GM04503 (cell line): ENCODE results near the gene CFAP410.

Experiments
- DNase-seq: peaks from one replicate; pipeline ENCODE4 v3.0.0-alpha.2; 2012; ENCODE audit warnings: low read depth

Gene CFAP410

GRCh38 chr21:44298301-44298700, 40.9 kb downstream of the CFAP410 start:
- DNase-seq: no peak

GRCh38 chr21:44297525-44298290, 41.5 kb downstream of the CFAP410 start:
- DNase-seq: peak; percentile 22

DNA sequence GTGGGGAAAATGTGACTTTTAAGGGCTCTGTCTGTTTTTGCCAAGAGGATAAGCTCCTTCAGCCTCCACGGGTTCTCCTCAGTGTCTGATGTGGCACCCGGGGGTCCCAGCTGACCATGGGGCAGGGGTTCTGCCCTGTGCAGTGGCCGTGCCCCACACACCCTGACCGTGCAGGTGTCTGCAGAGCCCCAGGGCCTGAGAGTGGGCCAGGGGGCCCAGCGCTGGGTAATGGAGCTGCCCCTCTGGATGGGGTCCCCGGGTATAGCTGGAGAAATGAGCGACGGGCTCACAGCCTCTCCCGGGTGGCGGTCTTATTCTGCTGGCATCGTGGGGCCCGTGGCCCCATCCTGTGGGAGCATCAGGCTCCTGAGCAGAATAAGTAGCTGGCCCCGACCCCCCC, 42.3 kb downstream of the CFAP410 start:
- DNase-seq: no peak

DNA sequence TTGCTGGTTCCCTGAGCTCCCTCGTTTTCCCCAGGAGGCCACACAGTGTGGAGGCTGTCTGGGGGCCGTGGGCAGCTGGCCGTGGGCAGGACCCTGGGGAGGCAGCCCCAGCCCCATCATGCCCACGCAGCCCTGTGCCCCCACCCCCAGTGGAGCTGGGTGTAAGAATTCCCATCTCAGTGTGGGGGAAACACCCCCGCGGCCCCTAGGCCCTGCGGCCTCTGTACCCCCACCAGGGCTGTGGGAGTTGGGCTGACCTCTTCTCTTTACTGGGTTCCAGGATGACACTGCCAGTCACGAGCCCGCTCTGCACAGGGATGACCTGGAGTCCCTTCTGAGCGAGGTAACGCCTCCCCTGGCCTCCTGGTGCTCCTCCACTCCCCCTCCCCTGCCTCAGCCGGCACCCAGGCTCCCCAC, 43.1 kb downstream of the CFAP410 start:
- no peak for DNase-seq

DNA sequence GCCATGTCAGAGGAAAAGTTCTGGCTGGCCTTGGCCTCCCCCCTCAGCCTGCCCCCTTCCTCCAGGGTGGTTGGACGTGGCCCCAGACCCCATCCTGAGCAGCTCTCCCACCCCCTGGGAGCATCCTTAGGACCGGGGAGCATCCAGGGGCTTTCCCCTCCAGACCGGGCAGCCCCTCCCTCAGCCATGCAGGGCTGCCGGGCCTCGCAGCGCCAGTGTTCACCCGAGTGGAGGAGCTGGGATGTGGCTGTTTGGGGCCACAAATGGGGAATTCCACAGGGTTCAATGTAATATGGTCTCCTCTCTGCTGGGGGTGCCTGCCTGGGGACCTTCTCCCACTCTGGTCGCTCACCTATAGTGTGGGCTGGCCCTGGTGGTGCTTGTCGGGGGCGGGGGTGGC, 43.5 kb downstream of the CFAP410 start:
- no peak for DNase-seq

DNA sequence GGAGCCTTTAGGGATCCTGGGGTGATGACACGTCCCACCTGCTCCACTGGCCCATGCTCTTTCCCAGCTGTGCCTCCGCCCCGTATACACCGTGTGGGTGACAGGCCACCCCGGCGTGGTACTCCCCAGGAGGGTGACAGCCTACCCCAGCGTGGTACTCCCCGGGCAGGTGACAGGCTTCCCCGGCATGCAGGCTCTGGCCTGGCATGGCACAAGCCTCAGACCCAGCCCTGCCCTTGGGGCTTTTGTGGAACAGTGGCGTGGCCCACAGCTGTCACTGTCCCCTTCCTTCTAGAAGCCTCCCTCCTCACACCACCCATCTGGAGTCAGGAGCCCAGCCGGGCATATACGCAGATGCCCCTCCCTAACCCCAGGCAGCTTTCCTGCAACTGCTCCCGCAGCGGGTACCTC, 44.0 kb downstream of the CFAP410 start:
- no peak for DNase-seq

GRCh38 chr21:44294391-44295162, 44.6 kb downstream of the CFAP410 start:
- no peak for DNase-seq

DNA sequence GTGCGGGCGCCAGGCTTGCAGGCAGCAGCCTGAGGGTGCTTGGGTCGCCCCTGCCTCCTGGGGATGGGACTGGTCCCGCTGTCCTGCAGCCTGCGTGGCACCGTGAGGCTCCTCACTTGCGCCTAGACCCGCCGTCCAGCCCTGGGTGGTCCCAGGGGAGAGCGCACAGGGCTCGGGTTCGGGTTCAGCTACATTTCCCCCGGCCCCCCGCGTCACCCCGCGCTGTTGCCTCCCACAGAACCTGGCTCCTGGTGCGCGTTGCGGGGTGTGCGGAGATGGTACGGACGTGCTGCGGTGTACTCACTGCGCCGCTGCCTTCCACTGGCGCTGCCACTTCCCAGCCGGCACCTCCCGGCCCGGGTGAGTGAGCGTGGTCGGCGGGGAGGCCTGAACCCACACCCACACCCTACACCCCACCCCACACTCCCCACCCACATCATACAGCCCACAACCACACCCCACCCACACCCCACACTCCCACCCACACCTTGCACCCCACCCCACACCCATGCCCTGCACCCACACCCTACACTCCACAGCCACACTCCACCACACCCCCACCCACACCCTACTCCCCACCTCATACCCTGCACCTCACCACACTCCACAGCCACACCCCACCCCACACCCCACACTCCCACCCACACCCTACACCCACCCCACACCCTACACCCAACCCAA, 45.5 kb downstream of the CFAP410 start:
- no peak for DNase-seq

DNA sequence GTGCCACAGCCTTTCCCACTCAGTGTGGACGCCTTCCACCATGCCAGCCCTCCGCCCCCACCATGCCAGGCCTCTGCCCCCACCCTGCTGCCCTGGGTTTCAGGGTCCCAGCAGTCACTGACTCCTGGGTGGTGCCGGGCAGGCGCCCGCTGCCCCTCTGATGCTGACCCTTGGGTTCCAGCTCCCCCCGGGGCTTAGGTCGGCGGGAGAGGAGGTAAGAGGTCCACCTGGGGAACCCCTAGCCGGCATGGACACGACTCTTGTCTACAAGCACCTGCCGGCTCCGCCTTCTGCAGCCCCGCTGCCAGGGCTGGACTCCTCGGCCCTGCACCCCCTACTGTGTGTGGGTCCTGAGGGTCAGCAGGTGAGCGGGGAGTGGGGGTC, 46.4 kb downstream of the CFAP410 start:
- no peak for DNase-seq

DNA sequence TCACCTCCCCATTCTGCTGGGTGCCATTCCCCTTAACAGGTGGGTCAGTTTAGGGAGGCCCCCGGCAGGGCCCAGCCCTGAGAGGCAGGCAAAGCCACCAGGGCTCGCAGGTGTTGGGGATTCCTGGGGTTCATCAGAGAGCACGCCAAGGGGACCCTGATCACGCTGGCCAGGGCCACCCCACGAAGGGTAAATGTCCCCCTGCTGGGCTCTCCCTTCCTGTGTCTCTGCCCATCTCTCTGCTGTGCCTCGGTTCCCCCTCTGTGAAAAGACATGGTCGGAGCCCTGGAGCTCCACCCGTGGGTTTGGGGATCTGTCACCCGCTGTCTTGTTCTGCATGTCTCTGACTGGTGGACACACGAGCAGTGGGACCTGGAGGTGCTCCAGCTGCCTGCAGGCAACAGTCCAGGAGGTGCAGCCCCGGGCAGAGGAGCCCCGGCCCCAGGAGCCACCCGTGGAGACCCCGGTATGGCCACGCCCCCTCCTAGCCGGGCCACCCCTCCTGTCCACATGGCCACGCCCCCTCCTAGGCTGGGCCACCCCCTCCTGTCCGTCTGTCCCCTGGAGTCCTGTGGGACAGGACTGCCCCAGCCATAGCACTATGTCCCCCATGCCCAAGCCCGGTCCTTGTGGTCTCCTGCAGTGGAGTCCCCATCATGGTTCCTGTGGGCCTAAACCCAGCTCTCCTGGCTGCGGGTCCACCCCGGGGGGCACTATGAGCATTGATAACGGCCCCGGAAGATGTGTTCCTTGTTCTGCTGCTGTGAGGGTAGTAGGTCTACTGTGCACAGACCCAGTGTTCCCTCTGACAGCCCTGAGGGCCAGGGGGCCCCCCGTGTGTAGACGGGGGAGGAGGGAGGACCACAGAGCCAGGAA, 47.0 kb downstream of the CFAP410 start:
- DNase-seq: no peak

DNA sequence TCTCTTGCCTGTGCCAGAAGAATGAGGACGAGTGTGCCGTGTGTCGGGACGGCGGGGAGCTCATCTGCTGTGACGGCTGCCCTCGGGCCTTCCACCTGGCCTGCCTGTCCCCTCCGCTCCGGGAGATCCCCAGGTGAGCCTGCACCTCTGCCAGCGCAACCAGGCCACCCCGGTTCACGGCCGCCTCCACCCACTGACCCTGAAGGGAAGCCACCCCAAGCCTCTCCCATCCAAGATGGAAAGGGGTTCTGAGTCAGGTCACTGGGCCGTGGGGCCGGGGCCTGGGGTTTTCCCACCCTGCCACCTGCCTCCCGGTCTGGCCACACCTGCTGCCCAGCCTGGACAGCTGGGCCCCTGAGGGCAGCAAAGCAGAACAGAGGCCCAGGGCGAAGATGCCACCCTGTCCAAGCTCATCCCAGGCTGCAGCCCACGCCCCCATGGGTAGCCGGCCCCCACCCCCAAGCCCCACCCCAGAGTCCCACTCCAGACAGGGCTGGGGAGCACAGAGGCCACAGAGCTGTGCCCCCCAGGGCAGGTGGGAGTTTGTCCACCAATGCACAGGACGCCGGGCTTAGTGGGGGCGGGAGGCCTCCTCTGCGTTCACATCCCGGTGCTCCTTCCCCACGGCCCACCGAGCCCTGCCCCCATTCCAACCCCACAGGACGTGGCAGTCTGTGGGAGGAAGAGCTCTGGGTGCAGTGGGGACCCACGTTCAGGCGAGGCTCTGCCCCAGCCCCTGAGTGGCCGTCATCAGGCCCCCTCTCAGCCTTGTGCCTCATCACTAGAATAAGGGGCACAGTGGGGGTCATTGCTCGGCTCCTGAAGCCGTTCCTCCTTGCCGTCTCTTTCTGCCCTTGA, 47.9 kb downstream of the CFAP410 start:
- no peak for DNase-seq

GRCh38 chr21:44290327-44291077, 48.7 kb downstream of the CFAP410 start:
- no peak for DNase-seq

DNA sequence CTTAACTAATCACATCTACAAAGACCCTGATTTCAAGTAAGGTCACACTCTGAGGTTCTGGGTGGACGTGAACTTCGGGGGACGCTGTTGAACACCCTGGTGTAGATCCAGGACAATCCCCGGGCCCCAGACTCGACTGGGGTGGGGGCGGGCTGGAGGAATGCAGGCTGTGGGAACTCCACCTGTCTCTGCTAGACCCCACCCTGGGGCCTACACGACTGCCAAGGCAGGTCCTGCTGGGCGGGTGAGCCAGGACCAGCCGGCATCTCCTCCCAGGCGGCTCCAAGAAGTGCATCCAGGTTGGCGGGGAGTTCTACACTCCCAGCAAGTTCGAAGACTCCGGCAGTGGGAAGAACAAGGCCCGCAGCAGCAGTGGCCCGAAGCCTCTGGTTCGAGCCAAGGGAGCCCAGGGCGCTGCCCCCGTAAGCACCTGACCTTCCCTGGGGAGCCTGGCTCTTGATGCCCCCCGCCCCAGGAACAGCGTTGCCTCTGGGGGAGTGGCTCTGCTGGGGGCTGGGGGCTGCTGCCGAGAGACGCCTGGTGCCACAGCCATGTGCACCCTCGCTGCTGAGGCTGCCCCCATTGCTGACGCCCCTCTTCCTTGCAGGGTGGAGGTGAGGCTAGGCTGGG, 49.7 kb downstream of the CFAP410 start:
- no peak for DNase-seq

DNA sequence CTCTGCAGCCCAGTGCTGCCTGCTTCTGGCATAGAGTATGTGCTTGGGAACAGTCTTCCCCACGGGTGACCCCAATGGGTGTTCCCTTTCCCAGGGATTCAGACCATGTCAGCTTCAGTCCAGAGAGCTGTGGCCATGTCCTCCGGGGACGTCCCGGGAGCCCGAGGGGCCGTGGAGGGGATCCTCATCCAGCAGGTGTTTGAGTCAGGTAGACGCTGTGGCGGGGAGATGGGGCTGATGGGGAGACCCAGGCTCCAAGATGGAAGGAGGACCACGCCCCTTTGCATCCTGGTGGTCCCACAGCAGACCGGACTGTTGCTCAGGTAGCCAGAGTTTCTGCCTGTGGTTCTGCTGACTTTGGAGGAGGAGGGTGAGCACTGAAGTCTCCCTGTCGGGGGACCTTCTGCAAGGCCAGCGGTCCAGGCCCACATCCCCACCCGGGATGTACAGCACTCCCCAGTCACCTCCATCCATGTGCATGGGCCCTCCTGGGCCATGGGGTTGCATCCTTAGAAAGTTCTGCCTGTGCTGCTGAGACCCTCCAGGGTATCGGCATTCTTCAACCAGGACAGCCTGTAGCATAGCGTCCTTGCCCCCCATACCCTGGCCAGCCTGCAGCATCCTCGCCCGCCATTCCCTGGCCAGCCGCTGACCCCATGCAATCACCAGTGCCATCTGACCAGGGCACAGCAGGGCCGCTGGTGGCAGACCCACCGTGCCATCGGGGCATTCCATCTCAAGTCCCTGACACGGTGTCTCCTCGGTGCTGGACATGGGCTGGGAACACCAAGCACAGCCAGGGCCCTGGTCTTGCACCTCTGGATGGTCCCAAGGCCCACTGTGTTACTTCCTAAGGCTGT, 50.7 kb downstream of the CFAP410 start:
- no peak for DNase-seq

- DNase-seq: no peak
Observed at GRCh38 chr21:44286716-44287632, 52.2 kb downstream of the CFAP410 start.

- no peak for DNase-seq
Observed at GRCh38 chr21:44286086-44286715, 53.0 kb downstream of the CFAP410 start.
